ENCODE data around the gene SPEM3.

- TF ChIP-seq PATZ1 (CRISPR knock-in tag; IDR thresholded peaks at IDR 0.05) = no peak
- TF ChIP-seq SIN3A (IDR thresholded peaks at IDR 0.05; ENCODE audit: borderline replicate concordance, low read depth, low read length) = no peak
- TF ChIP-seq ZNF331 (CRISPR knock-in tag; IDR thresholded peaks at IDR 0.05) = no peak
- no peak for TF ChIP-seq ZNF124 (CRISPR knock-in tag; IDR thresholded peaks at IDR 0.05)
Measured at GRCh38 chr17:7468804-7469389, 40.2 kb downstream of the SPEM3 start.

All from HepG2 (cell line).